HepG2 (cell line): ENCODE results near the gene ANK3. TPM values are rescaled to one million over a fixed set of nuclear protein-coding genes. Genes with fewer than 3 reads are reported as not detected.

Experiments
- ATAC-seq: fragments of 200-7000 bp; cut with Tn5 transposase; 3 replicates; pipeline ENCODE4 v1.9.1; 2020; ENCODE audit warnings: mild to moderate bottlenecking, moderate library complexity
- BruUV-seq: library from RNA; stranded (reverse); fragments of 400-500 nt; replicated peaks from 2 replicates; lab custom pipeline; 2021; lab: Mats Ljungman, UMichigan
- CTCF ChIA-PET: fragments of 300-600 bp; formaldehyde crosslinking; extraction: SDS; loops from one replicate; lab custom pipeline; 2021; ENCODE audit warnings: low total read pairs, inconsistent platforms, low intra/inter-chr PET ratio; lab: Yijun Ruan, JAX
- POLR2A ChIA-PET: fragments of 350-600 bp; sonication (Branson Sonifier 250); formaldehyde crosslinking; loops from one replicate; lab custom pipeline; 2020; ENCODE audit warnings: antibody characterized with exemption, inconsistent platforms; lab: Yijun Ruan, JAX
- DNase-seq: peaks from one replicate; pipeline ENCODE4 v3.0.0-alpha.2; 2015; ENCODE audit warnings: low spot score
- FAIRE-seq: peaks from 3 replicates; lab custom pipeline; 2011; peaks lifted over from hg19 to GRCh38; lab: Jason Lieb, UNC
- H2AFZ ChIP-seq: one replicate; pipeline ENCODE4 v1.6.1; 2011; ENCODE audit warnings: low read length, inconsistent platforms
- H3K27ac ChIP-seq: fragments of 300-600 bp; 3 replicates; pipeline ENCODE4 v1.8.0; 2011; ENCODE audit warnings: mixed run types, mild to moderate bottlenecking, mixed read lengths, low read length, inconsistent platforms; ENCODE audit not compliant: insufficient read depth; ENCODE audit errors: extremely low read length
- H3K27me3 ChIP-seq, 2 experiments: fragments of 200-600 bp in 1 of 2; 2 replicates in 1 of 2; 3 replicates in 1 of 2; pipeline versions ENCODE4 v1.6.0 to v1.8.0; 2011; ENCODE audit warnings: low read length in 2 of 2, mild to moderate bottlenecking in 2 of 2, moderate library complexity in 2 of 2, inconsistent platforms in 1 of 2; ENCODE audit not compliant: insufficient read depth in 2 of 2, control insufficient read depth in 1 of 2
- H3K36me3 ChIP-seq, 2 experiments: fragments of 200-600 bp in 1 of 2; replicated peaks in 1 of 2; 2 replicates in 1 of 2; 3 replicates in 1 of 2; pipeline versions ENCODE4 v1.5.1 to v1.8.0; 2011; ENCODE audit warnings: low read length in 2 of 2, inconsistent platforms in 1 of 2; ENCODE audit not compliant: insufficient read depth in 2 of 2, control insufficient read depth in 1 of 2
- H3K4me1 ChIP-seq: 2 replicates; pipeline ENCODE4 v1.5.1; 2012; ENCODE audit warnings: low read length, inconsistent platforms; ENCODE audit not compliant: insufficient read depth
- H3K4me2 ChIP-seq: 2 replicates; pipeline ENCODE4 v1.6.0; 2011; ENCODE audit warnings: low read depth, low read length, inconsistent platforms
- H3K4me3 ChIP-seq, 3 experiments: fragments of 200-600 bp in 1 of 3; sonication (generic), shearing (Covaris generic) in 1 of 3; replicated peaks in 1 of 3; 2 replicates each; pipeline ENCODE4 v1.5.1; 2011 to 2016; ENCODE audit warnings: low read length in 3 of 3, inconsistent platforms in 2 of 3, low read depth in 2 of 3, mild to moderate bottlenecking in 2 of 3, control low read depth in 1 of 3, mixed read lengths in 1 of 3; ENCODE audit not compliant: insufficient read depth in 1 of 3
- H3K79me2 ChIP-seq: one replicate; pipeline ENCODE4 v1.6.1; 2011; ENCODE audit warnings: low read length, inconsistent platforms; ENCODE audit not compliant: insufficient read depth
- H3K9ac ChIP-seq: 2 replicates; pipeline ENCODE4 v1.6.0; 2011; ENCODE audit warnings: mild to moderate bottlenecking, low read depth, low read length, inconsistent platforms; ENCODE audit not compliant: insufficient read depth
- H3K9me3 ChIP-seq: 2 replicates; pipeline ENCODE4 v1.5.1; 2012; ENCODE audit warnings: mild to moderate bottlenecking, low read length
- H4K20me1 ChIP-seq: 2 replicates; pipeline ENCODE4 v1.6.0; 2011; ENCODE audit warnings: inconsistent platforms, mild to moderate bottlenecking, low read length, moderate library complexity; ENCODE audit not compliant: insufficient read depth
- GATA4 ChIP-seq: sonication (generic); IDR thresholded peaks from 2 replicates; pipeline ENCODE4 v1.6.1; 2016; ENCODE audit warnings: antibody characterized with exemption, low read depth, borderline replicate concordance
- HOXA7 ChIP-seq: sonication (generic); formaldehyde crosslinking; IDR thresholded peaks from 2 replicates; pipeline ENCODE4 v1.8.1; 2022; ENCODE audit warnings: mild to moderate bottlenecking, missing genetic modification reagents, moderate library complexity
- IRF1 ChIP-seq: sonication (generic); formaldehyde crosslinking; IDR thresholded peaks from 2 replicates; pipeline ENCODE4 v1.4.0; 2020; ENCODE audit warnings: low read depth, mild to moderate bottlenecking, missing genetic modification reagents
- RARG ChIP-seq: sonication (generic); formaldehyde crosslinking; IDR thresholded peaks from 2 replicates; pipeline ENCODE4 v1.4.0; 2020; ENCODE audit warnings: low read depth, mild to moderate bottlenecking, missing genetic modification reagents
- THAP8 ChIP-seq: sonication (generic); formaldehyde crosslinking; IDR thresholded peaks from 2 replicates; pipeline ENCODE4 v1.5.1; 2020; ENCODE audit warnings: missing genetic modification reagents, mild to moderate bottlenecking, borderline replicate concordance
- XBP1 ChIP-seq: sonication (generic); formaldehyde crosslinking; IDR thresholded peaks from 2 replicates; pipeline ENCODE4 v1.5.0; 2020; ENCODE audit warnings: missing genetic modification reagents
- ZFP1 ChIP-seq: IDR thresholded peaks from 2 replicates; pipeline ENCODE4 v1.6.1; 2016
- ZNF292 ChIP-seq: sonication (generic); formaldehyde crosslinking; IDR thresholded peaks from 2 replicates; pipeline ENCODE4 v1.8.1; 2022; ENCODE audit warnings: mild to moderate bottlenecking, low read depth, missing genetic modification reagents, borderline replicate concordance
- ZNF329 ChIP-seq: sonication (generic); formaldehyde crosslinking; IDR thresholded peaks from 2 replicates; pipeline ENCODE4 v1.9.0; 2021; ENCODE audit warnings: low read depth, mild to moderate bottlenecking, missing genetic modification reagents
- ZNF781 ChIP-seq: sonication (generic); formaldehyde crosslinking; IDR thresholded peaks from 2 replicates; pipeline ENCODE4 v1.5.1; 2020; ENCODE audit warnings: borderline replicate concordance, mild to moderate bottlenecking, missing genetic modification reagents; ENCODE audit errors: not compliant biosample characterization
- ZNF839 ChIP-seq: sonication (generic); formaldehyde crosslinking; IDR thresholded peaks from 2 replicates; pipeline ENCODE4 v1.4.0; 2020; ENCODE audit warnings: missing genetic modification reagents, mild to moderate bottlenecking, borderline replicate concordance
- ZSCAN12 ChIP-seq: sonication (generic); formaldehyde crosslinking; IDR thresholded peaks from 2 replicates; pipeline ENCODE4 v1.9.0; 2021; ENCODE audit warnings: mild to moderate bottlenecking, missing genetic modification reagents
- WGBS: methylation state at CpG from one replicate; pipeline ENCODE4 v1.1.6; 2017; ENCODE audit warnings: low lambda C conversion rate; 5-methylcytosine and 5-hydroxymethylcytosine counted together
- in situ Hi-C: cut with HindIII; loops from 2 replicates; pipeline ENCODE4 v1.10.0; 2017; ENCODE audit warnings: low pct_unique_long_range_greater_than_20kb; ENCODE audit not compliant: extremely low pct_ligation_motif_present
- intact Hi-C: fragments of 100-400 bp; cut with micrococcal nuclease; formaldehyde crosslinking; loops from one replicate; pipeline ENCODE4 v1.10.0; 2022; ENCODE audit not compliant: unreplicated experiment
- polyA plus RNA-seq, 8 experiments: library from polyadenylated mRNA; depleted of rRNA in 3 of 8; stranded (reverse) in 7 of 8; unstranded in 1 of 8; fragments of >200 nt; fragmentation: Illumina TruSeq in 4 of 8; extraction: Trizol in 4 of 8; gene quantifications; 2 replicates each; pipeline versions ENCODE4 v1.2.1 to v1.2.3, GENCODE V29; 2011 to 2016; ENCODE audit warnings: low read depth in 4 of 8, missing spikeins in 1 of 8, mixed read lengths in 1 of 8; ENCODE audit not compliant: insufficient read depth in 1 of 8
- total RNA-seq, 5 experiments: library from RNA; depleted of rRNA; stranded (reverse); fragments of >200 nt; fragmentation: Illumina TruSeq; extraction: Trizol; gene quantifications; 2 replicates each; pipeline ENCODE4 v1.2.3, GENCODE V29; 2016; ENCODE audit warnings: low read depth in 1 of 5
- TF ChIP-seq, protein P1 (sequence below), 2 experiments: IDR thresholded peaks; 2 replicates each; pipeline ENCODE4 v1.6.1; 2011 to 2012; ENCODE audit warnings: low read length in 2 of 2, borderline replicate concordance in 1 of 2, low read depth in 1 of 2, mild to moderate bottlenecking in 1 of 2, moderate library complexity in 1 of 2
- TF ChIP-seq, protein P2 (sequence below): sonication (generic); formaldehyde crosslinking; IDR thresholded peaks from 2 replicates; pipeline ENCODE4 v1.4.0; 2020; ENCODE audit warnings: missing genetic modification reagents, borderline replicate concordance

ANK3 gene
- total and polyA plus RNA-seq, 2 of the 13 experiments (the other 11 are each of a cell fraction or from before 2014, with no cell fraction given) = not detected

DNA sequence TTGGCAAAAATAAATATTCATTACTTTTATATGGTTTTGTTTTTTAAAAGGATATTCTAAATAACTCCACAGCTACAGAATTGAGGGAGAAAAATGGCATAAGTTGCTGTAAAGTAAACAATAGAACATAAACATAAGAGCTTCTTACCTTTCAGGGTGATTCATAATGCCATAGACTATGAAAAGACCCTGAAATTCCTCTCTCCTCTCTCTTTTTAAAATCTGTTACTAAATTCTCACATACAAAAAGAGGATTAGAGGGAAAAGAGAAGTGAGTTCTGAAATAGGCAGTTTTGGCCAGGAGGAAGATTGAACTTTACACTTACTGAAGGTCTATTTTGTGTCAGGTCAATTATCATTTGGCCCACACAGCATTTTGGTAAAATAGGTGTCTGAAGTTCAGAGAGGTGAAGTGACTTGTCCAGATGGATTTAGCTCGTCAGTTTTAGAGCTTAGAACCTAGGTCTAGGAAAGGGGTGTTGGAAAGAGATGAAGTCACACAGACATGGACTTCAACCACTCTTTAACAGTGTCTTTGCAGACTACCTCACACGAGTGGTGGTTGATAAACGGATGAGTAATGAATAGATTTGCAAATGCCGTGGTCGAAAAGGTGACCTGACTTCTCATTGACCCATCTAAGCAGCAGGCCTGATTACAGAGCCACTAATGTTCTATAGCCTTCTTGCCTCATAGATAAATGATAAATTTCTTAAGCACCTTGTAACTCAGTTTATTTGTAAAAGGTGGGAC lies 292.7 kb downstream of the ANK3 start:
- POLR2A ChIA-PET = no interaction called here
- H4K20me1 ChIP-seq = no peaks in the 10 kb centered on the region
- CTCF ChIA-PET = no interaction called here
- H3K9me3 ChIP-seq = no peaks in the 10 kb centered on the region
- no peak overlapping the region for H3K4me3 ChIP-seq
- H3K4me2 ChIP-seq = no peak overlapping the region
- no peaks in the 10 kb centered on the region for H3K36me3 ChIP-seq
- peaks cover 8% of the 10 kb centered on the region for H3K4me1 ChIP-seq
- ATAC-seq (no peak), FAIRE-seq (no peak), DNase-seq (no peak)
- no TSS peak for BruUV-seq
- intact Hi-C loops (no loop called here), in situ Hi-C loops (loop anchor here (5.0 kb wide), 2 partner anchors 110 to 335 kb away; no protein-coding TSS in a partner anchor)
- WGBS = 27% methylated on average over 5 of the region's 5 CpGs
- no peak overlapping the region for H3K27ac ChIP-seq
- H3K27me3 ChIP-seq = no peaks in the 10 kb centered on the region
- H2AFZ ChIP-seq = no peak overlapping the region
- H3K79me2 ChIP-seq = no peaks in the 10 kb centered on the region
- TF ChIP-seq, protein P1, sequence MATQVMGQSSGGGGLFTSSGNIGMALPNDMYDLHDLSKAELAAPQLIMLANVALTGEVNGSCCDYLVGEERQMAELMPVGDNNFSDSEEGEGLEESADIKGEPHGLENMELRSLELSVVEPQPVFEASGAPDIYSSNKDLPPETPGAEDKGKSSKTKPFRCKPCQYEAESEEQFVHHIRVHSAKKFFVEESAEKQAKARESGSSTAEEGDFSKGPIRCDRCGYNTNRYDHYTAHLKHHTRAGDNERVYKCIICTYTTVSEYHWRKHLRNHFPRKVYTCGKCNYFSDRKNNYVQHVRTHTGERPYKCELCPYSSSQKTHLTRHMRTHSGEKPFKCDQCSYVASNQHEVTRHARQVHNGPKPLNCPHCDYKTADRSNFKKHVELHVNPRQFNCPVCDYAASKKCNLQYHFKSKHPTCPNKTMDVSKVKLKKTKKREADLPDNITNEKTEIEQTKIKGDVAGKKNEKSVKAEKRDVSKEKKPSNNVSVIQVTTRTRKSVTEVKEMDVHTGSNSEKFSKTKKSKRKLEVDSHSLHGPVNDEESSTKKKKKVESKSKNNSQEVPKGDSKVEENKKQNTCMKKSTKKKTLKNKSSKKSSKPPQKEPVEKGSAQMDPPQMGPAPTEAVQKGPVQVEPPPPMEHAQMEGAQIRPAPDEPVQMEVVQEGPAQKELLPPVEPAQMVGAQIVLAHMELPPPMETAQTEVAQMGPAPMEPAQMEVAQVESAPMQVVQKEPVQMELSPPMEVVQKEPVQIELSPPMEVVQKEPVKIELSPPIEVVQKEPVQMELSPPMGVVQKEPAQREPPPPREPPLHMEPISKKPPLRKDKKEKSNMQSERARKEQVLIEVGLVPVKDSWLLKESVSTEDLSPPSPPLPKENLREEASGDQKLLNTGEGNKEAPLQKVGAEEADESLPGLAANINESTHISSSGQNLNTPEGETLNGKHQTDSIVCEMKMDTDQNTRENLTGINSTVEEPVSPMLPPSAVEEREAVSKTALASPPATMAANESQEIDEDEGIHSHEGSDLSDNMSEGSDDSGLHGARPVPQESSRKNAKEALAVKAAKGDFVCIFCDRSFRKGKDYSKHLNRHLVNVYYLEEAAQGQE (IDR thresholded peaks at IDR 0.05; ENCODE audit: borderline replicate concordance in 1 of 2, low read depth in 1 of 2, low read length in 2 of 2) = no peak
- TF ChIP-seq, protein P2, sequence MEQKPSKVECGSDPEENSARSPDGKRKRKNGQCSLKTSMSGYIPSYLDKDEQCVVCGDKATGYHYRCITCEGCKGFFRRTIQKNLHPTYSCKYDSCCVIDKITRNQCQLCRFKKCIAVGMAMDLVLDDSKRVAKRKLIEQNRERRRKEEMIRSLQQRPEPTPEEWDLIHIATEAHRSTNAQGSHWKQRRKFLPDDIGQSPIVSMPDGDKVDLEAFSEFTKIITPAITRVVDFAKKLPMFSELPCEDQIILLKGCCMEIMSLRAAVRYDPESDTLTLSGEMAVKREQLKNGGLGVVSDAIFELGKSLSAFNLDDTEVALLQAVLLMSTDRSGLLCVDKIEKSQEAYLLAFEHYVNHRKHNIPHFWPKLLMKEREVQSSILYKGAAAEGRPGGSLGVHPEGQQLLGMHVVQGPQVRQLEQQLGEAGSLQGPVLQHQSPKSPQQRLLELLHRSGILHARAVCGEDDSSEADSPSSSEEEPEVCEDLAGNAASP = no peak
- no peak for TF ChIP-seq ZNF329 (CRISPR knock-in tag)
- no peak for TF ChIP-seq ZFP1 (CRISPR knock-in tag)
- no peak for TF ChIP-seq ZNF781
- no peak for TF ChIP-seq ZNF839 (CRISPR knock-in tag)
- TF ChIP-seq GATA4 = no peak
- TF ChIP-seq XBP1 = no peak
- no peak for TF ChIP-seq HOXA7
- TF ChIP-seq THAP8 (CRISPR knock-in tag) = no peak
- no peak for TF ChIP-seq ZNF292
- no peak for TF ChIP-seq RARG
- no peak for TF ChIP-seq IRF1
- TF ChIP-seq ZSCAN12 (CRISPR knock-in tag) = no peak
- no peak overlapping the region for H3K9ac ChIP-seq
